Ecto neural progenitor cell (in vitro differentiated cells): ENCODE measurements around the gene ZBTB20.
A peak's percentile ranks its signal among the peaks of the same experiment; 100 is the strongest.

Experiments
- DNase-seq: peaks from one replicate; pipeline ENCODE4 v3.0.0-alpha.2; 2018; ENCODE audit warnings: low spot score

Gene ZBTB20

GRCh38 chr3:114364806-114365654, 782.1 kb downstream of the ZBTB20 start:
- no peak for DNase-seq

- DNase-seq: no peak
Measured at GRCh38 chr3:114363554-114364202, 783.4 kb downstream of the ZBTB20 start.

GRCh38 chr3:114362815-114363214, 784.3 kb downstream of the ZBTB20 start:
- DNase-seq: no peak

GRCh38 chr3:114361391-114361790, 785.7 kb downstream of the ZBTB20 start:
- no peak for DNase-seq

- no peak for DNase-seq
Measured at GRCh38 chr3:114356525-114356924, 790.6 kb downstream of the ZBTB20 start.

GRCh38 chr3:114356066-114356465, 791.0 kb downstream of the ZBTB20 start:
- DNase-seq: peak; percentile 54

GRCh38 chr3:114355653-114356052, 791.4 kb downstream of the ZBTB20 start:
- DNase-seq: no peak

GRCh38 chr3:114351822-114352145, 795.3 kb downstream of the ZBTB20 start:
- no peak for DNase-seq

GRCh38 chr3:114351123-114351821, 795.8 kb downstream of the ZBTB20 start:
- no peak for DNase-seq

GRCh38 chr3:114350690-114351089, 796.4 kb downstream of the ZBTB20 start:
- no peak for DNase-seq

- no peak for DNase-seq
Measured at GRCh38 chr3:114350271-114350670, 796.8 kb downstream of the ZBTB20 start.

GRCh38 chr3:114344492-114344891, 802.6 kb downstream of the ZBTB20 start:
- no peak for DNase-seq

- no peak for DNase-seq
Measured at GRCh38 chr3:114338651-114339357, 808.3 kb downstream of the ZBTB20 start.

- DNase-seq: no peak
Measured at GRCh38 chr3:114336857-114337256, 810.2 kb downstream of the ZBTB20 start.

- DNase-seq: no peak
Measured at GRCh38 chr3:114336122-114336697, 810.9 kb downstream of the ZBTB20 start.

- DNase-seq: no peak
Measured at GRCh38 chr3:114333923-114334240, 813.2 kb downstream of the ZBTB20 start.

GRCh38 chr3:114333180-114333922, 813.7 kb downstream of the ZBTB20 start:
- no peak for DNase-seq

GRCh38 chr3:114332342-114333179, 814.5 kb downstream of the ZBTB20 start:
- no peak for DNase-seq

- no peak for DNase-seq
Measured at GRCh38 chr3:114331710-114332109, 815.4 kb downstream of the ZBTB20 start.

GRCh38 chr3:114331007-114331406, 816.1 kb downstream of the ZBTB20 start:
- no peak for DNase-seq

- no peak for DNase-seq
Measured at GRCh38 chr3:114329823-114330222, 817.3 kb downstream of the ZBTB20 start.
